Activated T-helper 2 cell treated with anti-CD3 and anti-CD28 coated beads, Interferon-gamma antibody, Interleukin-2, Interleukin-4, amounts not matched to agents 10 μg/mL and 5 μg/mL and 100 μg/mL, durations not matched to agents 14 hours and 24 hours and 36 hours (primary cell): ENCODE measurements around the gene GCLC. TPM values are rescaled to one million over a fixed set of nuclear protein-coding genes. Genes with fewer than 3 reads are reported as not detected.

Experiments used
- DNase-seq: peaks from one replicate; pipeline ENCODE4 v3.0.0; 2021; ENCODE audit warnings: low spot score
- H3K27ac Mint-ChIP-seq: one replicate; pipeline ENCODE4 v1.8.0; 2021; ENCODE audit warnings: mixed read lengths
- H3K27me3 Mint-ChIP-seq: one replicate; pipeline ENCODE4 v1.8.0; 2021; ENCODE audit warnings: low read depth, mixed read lengths
- H3K36me3 Mint-ChIP-seq: one replicate; pipeline ENCODE4 v1.8.0; 2021; ENCODE audit warnings: low read depth, mixed read lengths
- H3K4me1 Mint-ChIP-seq: one replicate; pipeline ENCODE4 v1.8.0; 2021; ENCODE audit warnings: low read depth, mixed read lengths
- H3K4me3 Mint-ChIP-seq: one replicate; pipeline ENCODE4 v1.8.0; 2021; ENCODE audit warnings: low read depth, mild to moderate bottlenecking, moderate library complexity, mixed read lengths
- H3K9me3 Mint-ChIP-seq: one replicate; pipeline ENCODE4 v1.8.0; 2021; ENCODE audit warnings: mixed read lengths
- intact Hi-C: fragments of 100-400 bp; cut with micrococcal nuclease; formaldehyde crosslinking; loops from one replicate; pipeline ENCODE4 v1.15.1; 2023
- total RNA-seq: library from RNA; stranded (reverse); gene quantifications from 2 replicates; pipeline ENCODE4 v1.2.3, GENCODE V29; 2022

Gene GCLC
- total RNA-seq = 26.9 and 28.0 TPM in 2 replicates

GRCh38 chr6:53544470-53545308, at the start of gene GCLC:
Gene GCLC, minus strand, starts transcription at chr6:53545101. Its CDS starts 456 bp downstream, at chr6:53544645.
- no peaks in the 10 kb centered on the region for H3K9me3 Mint-ChIP-seq
- peaks cover 8% of the 10 kb centered on the region for H3K27me3 Mint-ChIP-seq
- H3K27ac Mint-ChIP-seq = peak within 1 kb of the TSS; percentile 96
- intact Hi-C loops = loop anchor here (1.0 to 5.0 kb wide), 8 partner anchors 52 to 562 kb away; partner anchors contain the start of genes ELOVL5, GSTA4 and LRRC1
- DNase-seq = peak; percentile 88
- H3K4me1 Mint-ChIP-seq = peaks cover 53% of the 10 kb centered on the region
- H3K36me3 Mint-ChIP-seq = peaks cover 13% of the 10 kb centered on the region
- H3K4me3 Mint-ChIP-seq = peak within 1 kb of the TSS; percentile 91

- Mint-ChIP-seq H3K27me3 (no peaks in the 10 kb centered on the region), H3K36me3 (no peaks in the 10 kb centered on the region), H3K27ac (no peak overlapping the region), H3K4me1 (peaks cover 6% of the 10 kb centered on the region), H3K4me3 (no peak overlapping the region), H3K9me3 (peaks cover 4% of the 10 kb centered on the region)
- no peak for DNase-seq
- intact Hi-C loops = no loop called here
Measured at GRCh38 chr6:53594596-53594995, 49.7 kb upstream of the GCLC start.

GRCh38 chr6:53593001-53593488, 48.1 kb upstream of the GCLC start:
- Mint-ChIP-seq H3K4me3 (no peak overlapping the region), H3K4me1 (peaks cover 6% of the 10 kb centered on the region), H3K36me3 (no peaks in the 10 kb centered on the region), H3K27ac (no peak overlapping the region), H3K9me3 (peaks cover 4% of the 10 kb centered on the region), H3K27me3 (no peaks in the 10 kb centered on the region)
- intact Hi-C loops = no loop called here
- no peak for DNase-seq

GRCh38 chr6:53591873-53592272, 47.0 kb upstream of the GCLC start:
- DNase-seq = no peak
- H3K27me3 Mint-ChIP-seq = no peaks in the 10 kb centered on the region
- peaks cover 6% of the 10 kb centered on the region for H3K4me1 Mint-ChIP-seq
- intact Hi-C loops = no loop called here
- no peaks in the 10 kb centered on the region for H3K9me3 Mint-ChIP-seq
- H3K27ac Mint-ChIP-seq = no peak overlapping the region
- no peaks in the 10 kb centered on the region for H3K36me3 Mint-ChIP-seq
- H3K4me3 Mint-ChIP-seq = no peak overlapping the region

- Mint-ChIP-seq H3K27ac (no peak overlapping the region), H3K36me3 (no peaks in the 10 kb centered on the region)
Measured at GRCh38 chr6:53588816-53589509, 44.1 kb upstream of the GCLC start.

GRCh38 chr6:53587291-53587690, 42.4 kb upstream of the GCLC start:
- Mint-ChIP-seq H3K27ac (no peak overlapping the region), H3K27me3 (no peaks in the 10 kb centered on the region), H3K36me3 (no peaks in the 10 kb centered on the region), H3K4me3 (no peak overlapping the region), H3K4me1 (no peaks in the 10 kb centered on the region), H3K9me3 (no peaks in the 10 kb centered on the region)
- no peak for DNase-seq
- intact Hi-C loops = no loop called here

More at GRCh38 chr6:53588816-53589509, 44.1 kb upstream of the GCLC start:
- peaks cover 6% of the 10 kb centered on the region for H3K4me1 Mint-ChIP-seq
- no peaks in the 10 kb centered on the region for H3K27me3 Mint-ChIP-seq
- intact Hi-C loops = no loop called here
- DNase-seq = no peak
- no peak overlapping the region for H3K4me3 Mint-ChIP-seq
- H3K9me3 Mint-ChIP-seq = no peaks in the 10 kb centered on the region

- no peak for DNase-seq
- H3K27me3 Mint-ChIP-seq = no peaks in the 10 kb centered on the region
- no peaks in the 10 kb centered on the region for H3K36me3 Mint-ChIP-seq
- H3K4me1 Mint-ChIP-seq = peaks cover 1% of the 10 kb centered on the region
- H3K27ac Mint-ChIP-seq = no peak overlapping the region
- no peaks in the 10 kb centered on the region for H3K9me3 Mint-ChIP-seq
- no peak overlapping the region for H3K4me3 Mint-ChIP-seq
- intact Hi-C loops = no loop called here
Measured at GRCh38 chr6:53585208-53585900, 40.5 kb upstream of the GCLC start.

- intact Hi-C loops = no loop called here
- Mint-ChIP-seq H3K9me3 (no peaks in the 10 kb centered on the region), H3K4me3 (no peak overlapping the region), H3K27me3 (no peaks in the 10 kb centered on the region), H3K36me3 (no peaks in the 10 kb centered on the region), H3K27ac (no peak overlapping the region), H3K4me1 (peaks cover 5% of the 10 kb centered on the region)
- DNase-seq = no peak
Measured at GRCh38 chr6:53584726-53585125, 39.8 kb upstream of the GCLC start.

GRCh38 chr6:53583451-53583850, 38.5 kb upstream of the GCLC start:
- Mint-ChIP-seq H3K4me3 (no peak overlapping the region), H3K27ac (no peak overlapping the region), H3K36me3 (no peaks in the 10 kb centered on the region), H3K9me3 (no peaks in the 10 kb centered on the region), H3K4me1 (peaks cover 5% of the 10 kb centered on the region), H3K27me3 (no peaks in the 10 kb centered on the region)
- DNase-seq = no peak
- intact Hi-C loops = no loop called here

- peaks cover 5% of the 10 kb centered on the region for H3K4me1 Mint-ChIP-seq
- no peaks in the 10 kb centered on the region for H3K27me3 Mint-ChIP-seq
- no peak for DNase-seq
- H3K27ac Mint-ChIP-seq = no peak overlapping the region
- H3K36me3 Mint-ChIP-seq = no peaks in the 10 kb centered on the region
- H3K4me3 Mint-ChIP-seq = no peak overlapping the region
- intact Hi-C loops = no loop called here
- H3K9me3 Mint-ChIP-seq = no peaks in the 10 kb centered on the region
Measured at GRCh38 chr6:53582963-53583362, 38.1 kb upstream of the GCLC start.

- intact Hi-C loops = no loop called here
- Mint-ChIP-seq H3K27me3 (no peaks in the 10 kb centered on the region), H3K4me3 (no peak overlapping the region), H3K4me1 (peaks cover 5% of the 10 kb centered on the region), H3K36me3 (no peaks in the 10 kb centered on the region), H3K9me3 (no peaks in the 10 kb centered on the region), H3K27ac (no peak overlapping the region)
- no peak for DNase-seq
Measured at GRCh38 chr6:53581856-53582255, 37.0 kb upstream of the GCLC start.

- Mint-ChIP-seq H3K27ac (no peak overlapping the region), H3K4me3 (no peak overlapping the region), H3K36me3 (no peaks in the 10 kb centered on the region), H3K9me3 (no peaks in the 10 kb centered on the region), H3K4me1 (peaks cover 5% of the 10 kb centered on the region), H3K27me3 (no peaks in the 10 kb centered on the region)
- intact Hi-C loops = no loop called here
- DNase-seq = no peak
Measured at GRCh38 chr6:53581173-53581773, 36.4 kb upstream of the GCLC start.
